RWPE1 (cell line): Measurements from ENCODE around the gene FOCAD.
A peak's percentile ranks its signal among the peaks of the same experiment; 100 is the strongest.

Experiments used
- CTCF ChIA-PET: fragments of 350-600 bp; sonication (Branson Sonifier 250); formaldehyde crosslinking; extraction: SDS; loops from one replicate; lab custom pipeline; 2021; lab: Yijun Ruan, JAX
- POLR2A ChIA-PET: fragments of 400-600 bp; formaldehyde crosslinking; extraction: SDS; loops from one replicate; lab custom pipeline; 2020; ENCODE audit warnings: antibody characterized with exemption; ENCODE audit not compliant: low non-redundant PET; lab: Yijun Ruan, JAX
- DNase-seq: peaks from one replicate; pipeline ENCODE4 v3.0.0; 2012; ENCODE audit warnings: low spot score
- H3K27ac ChIP-seq: fragments of 450-650 bp; 2 replicates; pipeline ENCODE4 v1.5.1; 2017
- TF ChIP-seq, protein P1 (sequence below): fragments of 450-650 bp; conservative IDR thresholded peaks from 2 replicates; pipeline ENCODE4 v1.5.1; 2017; ENCODE audit warnings: low read depth, mild to moderate bottlenecking

FOCAD gene

GRCh38 chr9:21031808-21032183 is 347.7 kb downstream of the FOCAD start:
- ChIA-PET POLR2A (no interaction called here), CTCF (no interaction called here)

DNA sequence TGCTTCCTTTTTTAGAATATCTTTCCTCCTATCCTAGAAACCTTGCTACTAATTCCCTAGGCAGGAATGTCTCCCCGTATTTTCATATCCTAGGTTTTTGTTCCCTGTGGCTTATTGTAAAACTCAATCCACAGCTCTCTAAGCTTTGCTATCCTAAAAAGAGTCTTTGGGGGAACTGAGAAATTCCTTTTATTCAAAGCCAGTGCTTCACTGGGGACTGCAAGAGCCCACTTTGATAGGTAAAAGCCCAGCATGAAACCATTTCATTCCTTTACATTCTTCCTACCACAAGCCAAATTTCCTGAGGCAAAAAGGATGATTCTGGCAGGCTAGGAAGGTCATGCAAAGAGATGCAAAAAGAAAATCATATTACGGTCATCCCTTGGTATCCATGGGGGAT is 353.2 kb downstream of the FOCAD start:
- DNase-seq, result no peak
- CTCF ChIA-PET, result interaction anchor here (0.6 to 1.1 kb wide), 3 partner anchors 74 to 879 kb away, joined by 3 to 9 read pairs (median 4); no protein-coding TSS in a partner anchor
- H3K27ac ChIP-seq, result no peak overlapping the region
- POLR2A ChIA-PET, result no interaction called here
- TF ChIP-seq, protein P1, sequence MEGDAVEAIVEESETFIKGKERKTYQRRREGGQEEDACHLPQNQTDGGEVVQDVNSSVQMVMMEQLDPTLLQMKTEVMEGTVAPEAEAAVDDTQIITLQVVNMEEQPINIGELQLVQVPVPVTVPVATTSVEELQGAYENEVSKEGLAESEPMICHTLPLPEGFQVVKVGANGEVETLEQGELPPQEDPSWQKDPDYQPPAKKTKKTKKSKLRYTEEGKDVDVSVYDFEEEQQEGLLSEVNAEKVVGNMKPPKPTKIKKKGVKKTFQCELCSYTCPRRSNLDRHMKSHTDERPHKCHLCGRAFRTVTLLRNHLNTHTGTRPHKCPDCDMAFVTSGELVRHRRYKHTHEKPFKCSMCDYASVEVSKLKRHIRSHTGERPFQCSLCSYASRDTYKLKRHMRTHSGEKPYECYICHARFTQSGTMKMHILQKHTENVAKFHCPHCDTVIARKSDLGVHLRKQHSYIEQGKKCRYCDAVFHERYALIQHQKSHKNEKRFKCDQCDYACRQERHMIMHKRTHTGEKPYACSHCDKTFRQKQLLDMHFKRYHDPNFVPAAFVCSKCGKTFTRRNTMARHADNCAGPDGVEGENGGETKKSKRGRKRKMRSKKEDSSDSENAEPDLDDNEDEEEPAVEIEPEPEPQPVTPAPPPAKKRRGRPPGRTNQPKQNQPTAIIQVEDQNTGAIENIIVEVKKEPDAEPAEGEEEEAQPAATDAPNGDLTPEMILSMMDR, result no peak

More at GRCh38 chr9:21031808-21032183, 347.7 kb downstream of the FOCAD start:
- TF ChIP-seq, protein P1, result no peak
- H3K27ac ChIP-seq, result peak overlapping the region; percentile 52
- DNase-seq, result no peak

DNA sequence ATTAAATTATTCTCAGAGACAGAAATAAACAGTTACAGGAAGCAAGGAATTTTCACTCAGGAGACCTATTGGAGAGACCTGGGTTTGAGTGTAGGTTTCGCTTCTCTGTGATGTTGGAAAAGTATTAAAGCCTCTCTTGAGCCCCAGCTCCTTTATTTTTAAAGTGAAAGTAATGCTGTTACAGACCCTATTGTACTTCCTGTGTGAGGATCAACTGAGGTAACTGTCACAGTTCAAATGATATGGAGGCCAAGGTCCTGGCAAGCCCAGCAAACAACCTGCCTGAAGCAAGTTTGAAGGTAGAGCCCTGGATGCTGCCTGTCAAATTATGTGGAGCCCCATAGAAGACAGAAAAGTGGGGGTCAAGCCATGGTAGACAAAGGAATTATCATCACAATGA is 355.2 kb downstream of the FOCAD start:
- POLR2A ChIA-PET, result no interaction called here
- CTCF ChIA-PET, result no interaction called here
- TF ChIP-seq, protein P1, result no peak
- DNase-seq, result no peak
- no peak overlapping the region for H3K27ac ChIP-seq

GRCh38 chr9:21042466-21042865 is 358.4 kb downstream of the FOCAD start:
- ChIA-PET CTCF (no interaction called here), POLR2A (no interaction called here)
- TF ChIP-seq, protein P1, result no peak
- DNase-seq, result no peak
- H3K27ac ChIP-seq, result no peak overlapping the region

DNA sequence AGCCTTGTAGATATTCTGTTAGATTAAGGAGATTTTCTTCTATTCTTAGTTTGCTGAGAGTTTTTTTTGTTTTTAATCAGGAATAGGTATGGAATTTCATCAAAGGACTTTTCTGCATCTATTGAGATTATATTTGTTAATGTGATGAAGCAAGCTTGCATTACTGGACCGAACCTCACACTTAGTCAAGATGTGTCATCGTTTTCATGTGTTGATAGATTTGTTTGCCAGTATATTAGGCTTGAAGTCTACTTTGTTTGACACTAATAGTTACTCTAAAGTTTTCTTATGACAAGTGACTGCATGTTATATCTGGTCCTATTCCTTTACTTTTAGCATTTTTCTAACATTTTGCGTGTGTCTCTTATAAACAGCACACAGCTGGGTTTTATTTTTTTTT is 359.8 kb downstream of the FOCAD start:
- ChIA-PET POLR2A (no interaction called here), CTCF (no interaction called here)
- H3K27ac ChIP-seq, result no peak overlapping the region
- no peak for DNase-seq
- TF ChIP-seq, protein P1, result no peak
